ENCODE data around the gene CTSD. TPM values are rescaled to one million over a fixed set of nuclear protein-coding genes. Genes with fewer than 3 reads are reported as not detected.

Gene CTSD
- total RNA-seq, 6 donors from 2014 or later, result 993 to 3,355 (median 2,221) TPM

DNA sequence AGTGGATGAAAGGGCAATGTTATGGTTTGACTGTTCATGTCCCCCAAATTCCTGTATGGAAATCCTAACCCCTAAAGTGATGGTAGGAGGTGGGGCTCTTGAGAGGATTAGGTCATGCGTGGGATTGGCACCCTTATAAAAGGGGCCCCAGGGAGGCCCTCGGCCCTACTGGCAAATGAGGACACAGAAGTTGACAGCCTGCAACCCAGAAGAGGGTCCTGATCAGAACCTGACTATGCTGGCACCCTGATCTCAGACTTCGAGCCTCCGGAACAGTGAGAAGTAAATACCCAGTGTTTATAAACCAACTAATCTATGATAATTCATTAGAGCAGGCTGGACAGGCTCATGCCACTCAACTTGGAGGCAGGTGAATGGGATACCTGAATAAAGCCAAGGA lies 22.0 kb downstream of the CTSD start:
- peaks cover 3 to 11% (median 10%) of the 10 kb centered on the region in 4 donors for H3K9me3 ChIP-seq
- 76 to 87% methylated on average over 4 of the region's 4 CpGs for WGBS, 2 donors
- ATAC-seq (ENCODE audit: low FRiP score in 2 of 2) (no peak), DNase-seq (no peak)
- H3K36me3 ChIP-seq, result no peaks in the 10 kb centered on the region
- H3K4me3 ChIP-seq, result no peak overlapping the region
- no peak overlapping the region for H3K27ac ChIP-seq
- H3K4me1 ChIP-seq, result peaks cover 0 to 3% (median 0%) of the 10 kb centered on the region in 4 donors
- H3K27me3 ChIP-seq, result no peaks in the 10 kb centered on the region
- no peak for TF ChIP-seq EP300 (IDR thresholded peaks at IDR 0.05)

DNA sequence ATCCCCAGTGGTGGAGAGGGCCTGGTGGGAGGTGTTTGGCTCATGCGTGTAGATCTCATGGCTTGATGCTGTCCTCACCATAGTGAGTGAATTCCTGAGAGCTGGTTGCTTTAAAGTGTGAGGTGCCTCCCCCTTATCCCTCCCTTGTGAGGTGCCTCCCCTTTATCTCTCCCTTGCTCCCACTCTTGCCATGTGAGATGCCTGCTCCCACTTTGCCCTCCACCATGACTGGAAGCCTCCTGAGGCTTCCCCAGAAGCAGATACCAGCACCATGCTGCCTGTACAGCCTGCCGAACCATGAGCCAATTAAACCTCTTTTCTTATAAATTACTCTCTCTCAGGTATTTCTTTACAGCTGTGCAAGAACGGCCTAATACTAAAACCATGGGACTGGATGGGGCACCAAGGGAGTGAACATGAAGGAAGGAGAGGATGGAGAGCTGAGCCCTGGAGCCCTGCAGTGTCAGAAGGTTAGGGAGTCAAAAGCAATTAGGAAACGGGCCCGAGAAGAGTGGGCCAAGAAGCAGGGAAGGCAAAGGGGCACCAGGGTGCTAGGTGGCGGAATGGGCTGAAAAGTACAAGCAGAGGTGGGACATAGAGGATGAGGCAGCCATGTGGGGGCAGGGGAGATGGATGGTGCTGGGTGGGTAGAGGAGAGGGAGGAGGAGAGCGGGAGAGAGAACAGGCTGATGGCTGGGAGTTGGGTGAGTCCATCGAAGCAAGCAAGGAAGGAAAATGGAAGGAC lies 22.8 kb downstream of the CTSD start:
- no peak for TF ChIP-seq POLR2A (IDR thresholded peaks at IDR 0.05)
- peaks cover 7 to 18% (median 17%) of the 10 kb centered on the region in 4 donors for H3K9me3 ChIP-seq
- no peak overlapping the region for H3K27ac ChIP-seq
- H3K36me3 ChIP-seq, result no peaks in the 10 kb centered on the region
- H3K4me3 ChIP-seq, result no peak overlapping the region
- no peaks in the 10 kb centered on the region for H3K4me1 ChIP-seq
- no peaks in the 10 kb centered on the region for H3K27me3 ChIP-seq
- 85 to 86% methylated on average over 8 of the region's 8 CpGs for WGBS, 2 donors
- DNase-seq (no peak), ATAC-seq (ENCODE audit: low FRiP score in 2 of 2) (no peak)

DNA sequence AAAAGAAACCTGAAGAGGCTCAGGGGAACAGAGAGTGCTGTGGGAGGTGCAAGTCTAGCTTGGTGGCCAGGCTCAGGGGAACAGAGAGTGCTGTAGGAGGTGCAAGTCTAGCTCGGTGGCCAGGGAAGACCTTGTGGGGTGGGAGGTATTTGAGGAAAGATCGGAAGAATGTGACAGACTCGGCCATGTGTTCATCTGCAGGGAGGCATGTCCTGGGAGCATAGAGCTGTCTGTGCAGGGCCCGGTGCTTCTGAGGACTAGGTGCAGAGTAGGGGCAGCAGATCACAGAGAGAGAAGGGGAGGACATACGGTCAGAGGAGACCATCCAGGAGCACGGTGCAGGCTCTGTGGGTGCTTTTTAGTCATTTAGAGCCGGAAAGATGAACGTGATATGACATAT lies 24.2 kb downstream of the CTSD start:
- Histone ChIP-seq H3K9me3 (peaks cover 7 to 18% (median 17%) of the 10 kb centered on the region in 4 donors), H3K4me3 (no peak overlapping the region), H3K27ac (no peak overlapping the region), H3K27me3 (no peaks in the 10 kb centered on the region), H3K4me1 (no peaks in the 10 kb centered on the region), H3K36me3 (no peaks in the 10 kb centered on the region)
- 72 to 79% methylated on average over 8 of the region's 8 CpGs for WGBS, 2 donors
- DNase-seq, result no peak
- TF ChIP-seq, protein P1, sequence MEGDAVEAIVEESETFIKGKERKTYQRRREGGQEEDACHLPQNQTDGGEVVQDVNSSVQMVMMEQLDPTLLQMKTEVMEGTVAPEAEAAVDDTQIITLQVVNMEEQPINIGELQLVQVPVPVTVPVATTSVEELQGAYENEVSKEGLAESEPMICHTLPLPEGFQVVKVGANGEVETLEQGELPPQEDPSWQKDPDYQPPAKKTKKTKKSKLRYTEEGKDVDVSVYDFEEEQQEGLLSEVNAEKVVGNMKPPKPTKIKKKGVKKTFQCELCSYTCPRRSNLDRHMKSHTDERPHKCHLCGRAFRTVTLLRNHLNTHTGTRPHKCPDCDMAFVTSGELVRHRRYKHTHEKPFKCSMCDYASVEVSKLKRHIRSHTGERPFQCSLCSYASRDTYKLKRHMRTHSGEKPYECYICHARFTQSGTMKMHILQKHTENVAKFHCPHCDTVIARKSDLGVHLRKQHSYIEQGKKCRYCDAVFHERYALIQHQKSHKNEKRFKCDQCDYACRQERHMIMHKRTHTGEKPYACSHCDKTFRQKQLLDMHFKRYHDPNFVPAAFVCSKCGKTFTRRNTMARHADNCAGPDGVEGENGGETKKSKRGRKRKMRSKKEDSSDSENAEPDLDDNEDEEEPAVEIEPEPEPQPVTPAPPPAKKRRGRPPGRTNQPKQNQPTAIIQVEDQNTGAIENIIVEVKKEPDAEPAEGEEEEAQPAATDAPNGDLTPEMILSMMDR (IDR thresholded peaks at IDR 0.05), result no peak
- TF ChIP-seq POLR2A (IDR thresholded peaks at IDR 0.05) (no peak), EP300 (IDR thresholded peaks at IDR 0.05) (no peak), POLR2AphosphoS5 (IDR thresholded peaks at IDR 0.05) (no peak)
- ATAC-seq (ENCODE audit: low FRiP score in 2 of 2), result no peak

DNA sequence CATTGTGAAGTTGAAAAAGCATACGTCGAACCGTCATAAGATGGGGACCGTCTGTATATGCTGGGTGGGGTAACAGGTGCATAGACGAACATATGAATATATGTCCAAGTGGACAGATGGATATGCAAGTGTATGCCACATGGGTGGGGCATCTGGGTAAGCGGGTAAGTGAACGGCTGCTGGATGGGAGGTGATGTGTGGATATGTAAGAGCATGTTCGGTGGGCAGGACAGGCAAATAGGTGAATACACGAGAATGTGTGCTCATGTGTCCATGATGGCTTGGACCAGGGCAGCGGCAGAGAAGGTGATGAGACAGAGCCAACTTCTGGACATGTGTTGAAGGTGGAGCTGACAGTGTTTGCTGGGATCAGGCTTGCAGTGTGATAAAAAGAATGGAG lies 25.3 kb downstream of the CTSD start:
- H3K36me3 ChIP-seq, result no peaks in the 10 kb centered on the region
- H3K9me3 ChIP-seq, result peaks cover 7 to 18% (median 17%) of the 10 kb centered on the region in 4 donors
- no peak for ATAC-seq (ENCODE audit: low FRiP score in 2 of 2)
- DNase-seq, result peak in 1 of 2 donors; percentile 4
- H3K4me1 ChIP-seq, result no peaks in the 10 kb centered on the region
- no peak overlapping the region for H3K4me3 ChIP-seq
- TF ChIP-seq POLR2AphosphoS5 (IDR thresholded peaks at IDR 0.05) (no peak), EP300 (IDR thresholded peaks at IDR 0.05) (no peak), POLR2A (IDR thresholded peaks at IDR 0.05) (no peak)
- TF ChIP-seq, protein P1 (IDR thresholded peaks at IDR 0.05), result no peak
- 91 to 92% methylated on average over 10 of the region's 10 CpGs for WGBS, 2 donors
- peaks cover 0 to 4% (median 0%) of the 10 kb centered on the region in 4 donors for H3K27me3 ChIP-seq
- no peak overlapping the region for H3K27ac ChIP-seq

DNA sequence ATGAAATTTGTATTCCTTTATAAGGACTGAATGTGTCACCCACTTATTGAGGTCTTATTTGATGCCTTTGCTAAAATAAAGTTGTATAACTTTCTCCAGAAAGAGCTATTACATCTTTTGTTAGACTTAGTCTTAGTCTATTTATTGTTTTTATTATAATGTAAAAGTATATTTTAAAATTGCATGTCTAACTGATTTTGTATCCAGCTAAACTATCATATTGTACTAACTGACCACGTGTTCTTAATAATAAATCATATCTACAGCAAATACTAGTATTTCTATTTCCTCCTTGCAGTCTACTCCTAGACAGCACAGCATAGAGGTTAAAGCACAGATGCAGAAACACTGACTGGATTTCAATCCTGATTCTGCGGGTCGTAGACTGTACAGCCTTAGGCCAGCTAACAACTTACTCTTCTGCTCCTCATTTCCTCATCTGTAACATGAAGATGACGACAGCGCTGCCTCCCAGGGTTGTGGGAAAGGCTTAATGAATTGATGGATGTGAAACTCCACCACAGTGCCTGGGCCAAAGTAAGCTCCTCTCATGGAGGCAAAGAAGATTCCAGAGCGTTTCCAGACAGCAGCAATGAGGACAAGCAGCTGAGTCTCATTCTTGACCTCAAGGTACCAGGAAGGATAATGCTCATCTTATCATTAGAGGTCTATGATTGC lies 26.5 kb downstream of the CTSD start:
- Histone ChIP-seq H3K27me3 (peaks cover 0 to 4% (median 2%) of the 10 kb centered on the region in 4 donors), H3K9me3 (peaks cover 7 to 18% (median 17%) of the 10 kb centered on the region in 4 donors), H3K4me3 (no peak overlapping the region), H3K36me3 (no peaks in the 10 kb centered on the region), H3K27ac (no peak overlapping the region), H3K4me1 (no peaks in the 10 kb centered on the region)
- ATAC-seq (ENCODE audit: low FRiP score in 2 of 2), result no peak
- DNase-seq, result no peak
- TF ChIP-seq POLR2A (IDR thresholded peaks at IDR 0.05) (no peak), POLR2AphosphoS5 (IDR thresholded peaks at IDR 0.05) (no peak), EP300 (IDR thresholded peaks at IDR 0.05) (no peak)
- TF ChIP-seq, protein P1 (IDR thresholded peaks at IDR 0.05), result no peak
- WGBS, 2 donors, result 86 to 88% methylated on average over 6 of the region's 6 CpGs
